Measurements from ENCODE around the gene ETS2.
"Not testable (repeated sequence)": the region's sequence is repeated elsewhere in the genome, so short reads cannot be mapped to it uniquely, and the experiment has no call there.

ETS2 gene

DNA sequence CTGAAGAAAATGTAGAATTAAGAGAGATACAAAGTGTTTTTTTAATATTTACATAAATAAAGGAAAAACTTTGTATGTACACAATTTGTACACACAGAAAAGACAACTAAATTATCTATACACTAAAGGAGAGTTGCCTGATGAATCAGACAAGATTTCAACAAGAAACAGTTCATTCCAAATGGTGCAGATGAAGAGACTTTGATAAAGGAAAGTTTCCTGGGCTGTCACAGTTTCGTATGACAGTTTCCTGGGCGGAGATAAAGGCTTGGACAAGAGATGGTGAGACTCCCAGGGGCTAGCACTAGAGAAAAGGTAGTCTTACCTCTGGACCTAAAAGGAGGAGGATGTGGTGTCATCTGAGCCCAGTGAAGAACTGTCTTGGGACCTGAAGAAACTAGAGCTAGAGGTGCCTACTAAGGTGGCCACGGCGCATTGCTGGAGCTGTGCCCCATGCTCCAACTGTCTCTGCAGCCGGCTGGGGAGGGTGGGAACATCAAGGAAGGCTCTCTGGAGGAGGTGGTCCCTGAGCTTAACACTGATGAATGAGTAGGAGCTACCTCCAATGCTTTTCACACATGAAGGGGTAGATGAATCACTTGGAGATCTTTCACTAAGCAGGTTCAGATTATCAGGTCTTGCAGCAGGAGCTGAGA, 32.2 kb downstream of the ETS2 start:
- DNase-seq (ENCODE audit: low read depth in 2 of 2) = no peak

DNA sequence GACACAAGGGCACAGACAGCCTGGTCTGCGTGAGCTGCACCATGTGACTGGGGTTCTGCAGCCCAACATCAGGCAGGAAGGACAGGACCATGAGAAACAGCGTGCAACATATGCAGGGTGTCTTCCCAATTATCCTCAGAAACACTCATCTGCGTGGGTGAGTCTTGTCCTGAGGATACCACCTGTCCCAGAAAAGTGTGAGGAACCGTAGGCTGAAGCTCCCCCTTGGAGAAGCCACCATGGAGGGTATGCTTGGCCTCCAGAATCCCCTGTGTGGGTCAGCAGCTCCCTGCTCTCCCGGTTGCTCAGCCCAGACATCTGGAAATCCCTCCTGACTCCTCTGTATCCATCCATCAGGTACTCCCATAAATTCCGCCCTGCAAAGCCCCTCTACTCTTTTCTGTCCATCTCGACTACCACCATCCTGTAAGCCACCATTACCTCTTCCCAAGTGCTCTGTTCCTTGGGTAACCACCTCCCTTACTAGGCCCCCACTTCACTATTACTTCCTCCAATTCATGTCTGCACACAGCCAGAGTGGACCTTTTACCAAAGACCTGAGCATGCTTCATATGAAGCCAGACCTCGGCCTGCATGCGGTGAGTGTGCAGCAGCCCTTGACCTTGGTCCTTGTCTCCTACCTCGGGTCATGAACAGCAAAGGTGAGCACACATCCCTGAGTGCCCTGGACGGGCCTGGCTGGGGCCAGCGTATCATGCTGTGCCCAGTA, 33.0 kb downstream of the ETS2 start:
- no peak for DNase-seq (ENCODE audit: low read depth in 2 of 2)

DNA sequence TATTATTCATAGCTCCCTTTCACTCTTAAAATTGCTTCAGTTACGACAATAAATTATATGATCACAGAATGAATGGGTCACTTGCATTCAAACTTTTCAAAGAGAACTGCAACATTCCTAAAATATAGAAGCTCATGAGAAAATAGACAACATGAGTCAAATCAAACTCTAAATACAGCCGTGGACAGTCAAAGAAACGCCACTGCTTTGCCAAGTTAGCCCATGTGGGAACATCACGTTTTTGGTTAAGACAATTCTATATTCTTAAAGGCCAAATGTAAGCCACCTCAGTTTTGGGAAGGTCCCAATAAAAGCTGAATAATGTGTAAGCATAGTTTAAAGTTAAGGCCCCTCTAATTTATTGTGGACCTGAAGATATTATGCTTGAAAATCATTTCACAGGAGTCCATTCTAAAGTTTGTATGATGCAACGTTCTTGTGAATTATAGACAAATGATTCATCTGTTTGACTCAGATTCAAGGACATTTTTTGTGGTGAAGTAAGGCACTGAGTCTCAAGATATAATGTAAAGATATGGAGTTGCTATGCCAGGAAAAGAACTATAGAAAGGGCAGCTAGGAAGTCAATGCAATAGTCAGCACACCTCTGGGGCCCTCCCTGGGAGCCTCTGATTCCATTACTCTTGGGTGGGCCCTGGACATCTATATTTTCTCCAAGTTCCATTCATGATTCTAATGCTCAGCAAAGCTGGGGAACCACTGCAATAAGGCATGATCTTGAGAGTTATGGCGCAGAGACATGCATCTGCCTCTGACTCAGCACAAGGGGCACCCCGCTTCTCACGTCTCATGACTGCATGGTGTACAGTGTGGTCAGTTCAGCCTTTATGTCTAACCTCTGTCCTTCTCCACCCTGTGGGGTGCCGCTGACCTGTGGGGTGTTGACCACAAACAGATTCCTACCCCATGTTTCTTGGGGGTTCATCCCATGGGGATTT, 33.9 kb downstream of the ETS2 start:
- DNase-seq (ENCODE audit: low read depth in 2 of 2) = peak; percentile 15 to 20

DNA sequence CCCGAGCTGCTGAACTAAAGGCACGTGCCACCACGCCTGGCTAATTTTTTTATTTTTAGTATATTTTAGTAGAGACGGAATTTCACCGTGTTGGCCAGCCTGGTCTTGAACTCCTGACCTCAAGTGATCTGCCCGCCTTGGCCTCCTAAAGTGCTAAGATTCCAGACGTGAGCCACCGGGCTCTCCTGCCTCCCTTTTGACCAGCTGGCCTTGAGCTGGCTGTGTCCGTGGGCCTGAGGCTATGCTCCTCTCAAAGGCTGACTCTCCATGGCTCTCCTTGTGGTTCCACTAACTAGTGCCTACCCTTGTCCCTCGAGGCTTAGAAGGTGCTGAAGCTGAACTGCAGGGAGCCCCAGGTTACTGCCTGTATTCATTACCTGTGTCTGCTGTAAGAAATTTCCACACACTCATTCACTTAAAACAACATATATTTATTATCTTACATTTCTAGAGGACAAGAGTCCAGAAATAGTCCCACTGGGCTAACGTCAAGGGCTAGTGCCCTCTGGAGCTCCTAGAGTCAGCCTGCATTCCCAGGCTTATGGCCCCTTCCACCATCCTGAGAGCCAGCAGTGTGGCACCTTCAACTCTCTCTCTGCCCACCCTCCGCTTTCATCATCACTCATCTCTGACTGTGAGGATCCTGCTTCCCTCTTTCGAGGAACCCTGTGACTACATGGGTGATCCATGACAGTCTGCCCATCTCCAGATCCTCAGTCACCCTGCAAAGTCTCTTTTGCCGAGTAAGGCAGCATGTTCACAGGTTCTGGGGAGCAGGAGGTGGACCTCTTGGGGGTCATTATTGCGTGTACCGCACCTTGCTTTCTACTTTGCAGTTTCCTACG, 34.9 kb downstream of the ETS2 start:
- no peak for DNase-seq (ENCODE audit: low read depth in 2 of 2)

DNA sequence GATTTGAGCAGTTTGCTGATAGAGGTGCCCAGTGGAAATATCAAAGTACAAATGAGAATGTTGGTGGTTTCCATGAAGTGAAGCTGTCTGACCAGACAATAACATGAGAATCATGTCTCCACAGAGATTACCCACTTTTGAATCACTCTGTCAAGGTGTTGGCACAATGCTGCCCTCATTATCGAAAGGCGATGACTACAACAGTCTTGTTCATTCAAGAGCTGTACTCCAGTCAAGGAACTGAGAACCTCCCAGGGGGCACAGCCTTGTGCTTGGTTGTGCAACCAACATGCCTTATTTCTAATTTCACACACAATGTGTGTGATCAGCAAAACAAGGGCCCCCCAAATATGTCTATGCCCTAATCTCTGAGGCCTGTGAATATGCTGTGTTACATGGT, 35.7 kb downstream of the ETS2 start:
- no peak for DNase-seq (ENCODE audit: low read depth in 2 of 2)

DNA sequence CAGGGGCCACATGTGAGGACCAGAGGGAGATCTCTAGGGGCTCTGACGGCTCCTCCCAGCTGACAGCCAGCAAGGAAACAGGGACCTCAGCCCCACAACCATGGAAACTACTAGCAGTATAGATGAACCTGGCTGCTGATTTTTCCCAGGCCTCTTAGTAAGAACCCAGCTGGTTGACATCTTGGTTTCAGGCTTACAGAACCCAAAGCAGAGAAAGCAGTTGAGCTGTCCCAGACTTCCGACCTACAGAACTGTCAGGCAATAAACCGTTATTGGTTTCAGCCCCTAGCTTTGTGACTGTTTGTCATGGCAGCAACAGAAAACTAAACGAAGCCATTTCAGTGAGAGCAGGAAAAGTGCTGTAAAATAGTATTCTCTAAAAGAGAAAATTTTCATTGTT, 36.4 kb downstream of the ETS2 start:
- DNase-seq (ENCODE audit: low read depth in 2 of 2) = no peak

DNA sequence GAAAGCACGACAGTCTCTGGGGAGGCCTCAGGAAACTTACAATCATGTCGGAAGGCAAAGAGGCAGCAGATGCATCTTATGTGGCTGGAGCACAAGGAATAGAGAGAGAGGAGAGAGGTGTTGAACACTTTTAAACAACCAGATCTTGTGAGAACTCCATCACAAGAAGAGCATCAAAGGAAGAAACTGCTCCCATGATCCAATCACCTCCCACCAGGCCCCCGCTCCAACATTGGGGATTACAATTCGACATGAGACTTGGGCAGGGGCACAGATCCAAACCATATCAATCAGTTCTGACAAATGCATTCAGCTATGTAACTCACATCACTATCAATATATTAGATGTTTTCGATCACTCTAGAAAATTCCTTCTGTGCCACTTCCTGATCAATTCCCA, 37.6 kb downstream of the ETS2 start:
- DNase-seq (ENCODE audit: low read depth in 2 of 2) = no peak

DNA sequence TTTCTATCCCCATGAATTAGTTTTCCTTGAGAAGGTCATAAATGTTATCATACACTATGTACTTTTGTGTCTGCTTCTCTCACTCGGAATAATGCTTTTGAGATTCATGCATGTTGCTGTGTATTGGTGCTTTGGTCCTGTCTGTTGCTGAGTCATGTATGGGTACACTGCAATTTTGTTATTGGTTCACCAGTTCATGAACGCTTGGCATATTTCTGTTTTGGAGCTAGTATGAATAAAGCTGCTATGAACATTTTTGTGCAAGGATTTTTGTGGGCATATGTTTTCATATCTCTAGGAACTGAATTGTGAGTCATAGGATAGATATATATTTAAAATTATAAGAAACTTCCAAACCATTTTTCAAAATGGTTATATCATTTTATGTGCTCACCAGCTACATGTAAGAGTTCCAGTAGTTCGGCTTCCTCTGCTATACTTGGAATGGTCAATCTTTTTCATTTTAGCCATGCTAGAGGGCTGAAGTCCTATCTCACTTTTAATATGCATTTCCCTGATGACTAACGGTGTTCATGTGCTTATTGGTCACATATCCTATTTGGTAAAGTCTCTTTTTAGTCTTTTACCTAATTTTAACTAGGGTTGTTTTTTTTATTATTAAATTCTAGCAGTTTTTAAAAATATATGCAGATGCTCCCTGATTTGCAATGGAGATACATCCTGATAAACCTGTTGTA, 38.2 kb downstream of the ETS2 start:
- DNase-seq (ENCODE audit: low read depth in 2 of 2) = no peak

DNA sequence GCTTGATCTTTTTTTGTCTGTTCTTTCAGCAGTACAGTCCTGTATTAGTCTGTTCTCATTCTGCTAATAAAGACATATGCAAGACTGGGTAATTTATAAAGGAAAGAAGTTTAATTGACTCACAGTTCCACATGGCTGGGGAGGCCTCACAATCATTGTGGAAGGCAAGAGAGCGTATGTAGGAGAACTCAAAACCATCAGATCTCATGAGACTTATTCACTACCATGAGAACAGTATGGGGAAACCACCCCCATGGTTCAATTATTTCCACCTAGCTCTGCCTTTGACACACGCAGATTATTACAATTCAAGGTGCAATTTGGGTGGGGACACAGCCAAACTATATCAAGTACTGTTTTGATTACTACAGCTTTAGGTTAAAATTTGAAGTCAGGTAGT, 39.6 kb downstream of the ETS2 start:
- DNase-seq (ENCODE audit: low read depth in 2 of 2) = not testable (repeated sequence)

DNA sequence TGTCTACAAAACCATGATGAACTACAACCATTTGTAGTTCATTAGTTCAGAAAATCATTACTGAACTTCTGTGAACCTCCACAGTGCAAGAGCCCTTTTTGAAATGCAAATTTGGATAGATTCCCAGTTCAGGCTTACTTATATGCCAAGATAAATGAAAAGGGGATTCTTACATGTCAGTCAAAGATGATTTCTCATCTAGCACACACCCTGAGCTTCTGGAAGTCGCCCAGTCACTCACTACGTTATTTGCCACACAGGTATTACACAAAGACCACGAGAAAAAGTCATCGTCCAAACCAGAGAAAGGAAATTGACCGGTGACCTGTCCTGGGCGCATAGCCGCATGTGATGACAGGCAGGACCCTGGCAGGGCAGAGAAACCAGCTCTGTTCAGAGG, 41.8 kb downstream of the ETS2 start:
- DNase-seq (ENCODE audit: low read depth in 2 of 2) = no peak

DNA sequence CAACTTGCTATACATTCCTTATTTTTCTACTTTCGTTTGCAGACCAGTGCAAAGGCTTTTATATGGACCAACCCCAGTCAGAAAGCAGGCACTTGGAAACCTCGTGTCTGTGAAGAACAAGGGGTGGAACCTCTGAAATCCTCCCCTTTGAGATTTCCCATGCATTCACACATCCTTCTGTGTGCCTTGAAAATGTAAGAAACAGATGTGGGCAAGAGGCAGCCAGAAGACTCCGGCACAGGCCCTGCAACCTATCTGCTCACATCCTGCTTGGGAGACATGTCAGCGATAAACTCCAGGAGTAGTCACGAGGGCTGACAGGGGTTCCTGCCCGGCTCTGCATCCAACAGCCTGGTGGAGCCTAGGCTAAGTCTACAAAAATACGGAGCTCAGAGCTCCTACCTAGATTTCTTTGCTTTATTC, 42.5 kb downstream of the ETS2 start:
- DNase-seq (ENCODE audit: low read depth in 2 of 2) = no peak

DNA sequence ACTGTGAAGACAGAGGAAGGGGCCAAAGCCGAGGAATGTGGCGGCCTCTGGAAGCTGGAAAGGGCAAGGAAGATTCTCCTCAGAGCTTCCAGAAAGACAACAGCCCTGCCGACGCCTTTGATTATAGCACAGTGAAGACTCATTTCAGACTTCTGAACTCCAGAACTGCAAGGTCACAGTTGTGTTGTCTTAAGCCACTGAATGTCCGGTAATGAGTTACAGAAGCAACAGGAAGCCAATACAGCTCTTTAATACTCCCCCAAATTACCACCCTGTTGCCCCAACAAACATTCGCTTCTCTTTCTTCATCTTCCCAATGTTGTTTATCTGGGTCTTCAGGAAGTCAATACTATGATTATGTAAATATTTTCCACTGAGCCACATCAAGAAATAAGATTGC, 44.0 kb downstream of the ETS2 start:
- DNase-seq (ENCODE audit: low read depth in 2 of 2) = no peak

DNA sequence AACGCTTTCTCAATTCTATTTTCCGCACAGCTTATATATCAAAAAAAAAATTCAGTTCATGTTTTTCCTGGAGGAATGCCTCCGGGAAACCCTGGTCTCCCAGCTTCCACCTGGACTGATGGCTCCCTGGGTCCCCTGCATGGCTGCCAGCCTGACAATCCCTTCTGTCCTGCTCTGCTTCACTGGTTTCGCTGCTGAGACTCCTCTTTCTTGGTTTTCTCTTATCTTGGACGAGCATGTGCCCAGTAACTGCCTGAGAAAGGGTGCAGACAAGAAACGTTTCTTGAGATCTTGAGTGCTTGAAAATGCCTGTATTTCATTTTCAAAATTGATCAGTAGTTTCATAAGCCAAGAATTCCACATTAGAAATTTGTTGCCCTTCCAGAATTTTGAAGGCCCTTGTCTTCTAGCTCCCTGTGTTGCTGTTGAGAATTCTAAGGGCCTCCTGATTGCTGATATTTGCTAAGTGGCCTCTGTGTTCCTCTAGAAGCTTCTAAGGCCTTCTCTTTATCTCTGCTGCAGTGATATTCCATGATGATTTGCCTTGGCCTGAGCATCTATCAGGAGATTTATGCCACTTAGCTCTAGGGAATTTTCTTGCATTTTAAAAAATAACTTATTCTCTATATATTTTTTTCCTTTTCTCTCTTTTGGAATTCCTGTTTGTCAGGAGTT, 44.7 kb downstream of the ETS2 start:
- DNase-seq (ENCODE audit: low read depth in 2 of 2) = no peak

DNA sequence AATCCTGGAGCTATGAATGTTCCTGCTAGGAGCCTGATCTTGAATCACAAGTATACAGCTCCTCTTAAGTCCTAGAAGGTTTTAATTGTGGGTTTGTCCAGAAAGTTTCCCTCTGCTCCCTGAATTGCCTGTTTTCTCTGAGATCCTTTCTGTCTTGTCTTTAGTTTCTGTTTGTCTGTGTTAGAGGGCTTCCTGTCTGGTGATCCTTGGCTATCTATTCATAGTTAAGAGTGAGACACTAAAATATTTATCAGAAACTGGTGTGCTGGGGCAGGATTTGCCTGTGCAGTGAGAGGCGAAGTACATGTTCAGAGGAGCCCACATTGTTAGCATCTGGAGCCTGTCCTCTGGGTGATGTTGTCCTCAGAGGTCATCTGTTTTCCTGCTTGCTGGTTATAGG, 45.4 kb downstream of the ETS2 start:
- no peak for DNase-seq (ENCODE audit: low read depth in 2 of 2)

DNA sequence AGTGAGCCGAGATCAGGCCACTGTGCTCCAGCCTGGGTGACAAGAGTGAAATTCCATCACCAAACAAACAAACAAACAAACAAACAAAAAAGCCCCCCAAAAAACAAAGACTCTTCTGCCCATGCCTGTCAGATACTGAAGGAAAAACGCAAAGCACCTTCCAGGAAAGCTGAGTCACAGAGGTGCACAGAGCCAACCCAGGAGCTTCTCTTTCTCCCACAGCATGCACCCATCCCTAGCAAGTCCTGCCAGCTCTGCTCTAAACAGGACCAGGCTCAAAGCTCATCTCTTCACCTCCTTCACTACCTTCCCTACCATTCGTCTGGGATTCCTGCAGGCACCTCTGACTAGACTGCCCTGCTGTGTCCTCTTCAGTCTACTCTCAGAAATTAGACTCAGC, 46.5 kb downstream of the ETS2 start:
- DNase-seq (ENCODE audit: low read depth in 2 of 2) = no peak

DNA sequence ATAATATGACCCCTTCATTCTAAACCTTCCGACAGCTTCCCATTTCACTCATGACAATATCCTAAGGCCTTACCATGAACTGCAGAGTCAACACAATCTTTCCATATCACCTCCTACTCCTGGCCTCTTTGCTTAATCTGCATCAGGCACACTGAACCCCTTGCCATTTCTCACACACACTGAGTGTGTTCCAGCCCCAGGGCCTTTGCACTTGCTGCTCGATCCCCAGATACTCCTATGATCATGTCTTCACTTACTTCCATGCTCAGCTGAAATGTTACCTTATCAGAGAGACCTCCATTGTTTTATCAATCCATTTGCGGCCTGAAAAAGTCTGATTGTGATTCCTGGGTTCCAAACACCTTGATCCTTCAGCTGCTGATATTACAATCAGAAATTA, 47.0 kb downstream of the ETS2 start:
- DNase-seq (ENCODE audit: low read depth in 2 of 2) = no peak

DNA sequence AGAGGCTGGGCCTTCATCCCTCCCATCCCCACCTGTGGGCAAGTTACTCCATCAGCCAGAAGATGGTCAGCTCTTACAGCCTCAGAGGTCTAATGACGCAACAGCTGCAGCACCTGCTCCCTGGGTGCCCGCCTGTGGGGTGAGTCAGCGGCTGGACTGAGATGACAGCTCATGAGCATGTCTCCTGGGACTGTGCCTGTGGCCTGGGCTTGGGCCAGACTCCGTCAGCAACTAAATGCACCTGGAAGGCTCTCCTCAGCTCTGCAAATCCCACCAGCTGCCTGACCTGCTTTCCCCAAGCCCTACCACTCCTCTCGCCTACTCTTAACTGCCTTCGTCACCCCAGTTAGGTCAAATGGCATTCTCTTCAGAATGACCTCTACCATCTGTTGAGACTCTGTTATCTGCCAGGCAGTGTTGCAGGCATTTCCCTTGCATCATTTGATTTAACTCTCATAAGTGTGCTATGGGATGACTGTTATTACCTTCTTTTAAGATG, 47.7 kb downstream of the ETS2 start:
- DNase-seq (ENCODE audit: low read depth in 2 of 2) = no peak

DNA sequence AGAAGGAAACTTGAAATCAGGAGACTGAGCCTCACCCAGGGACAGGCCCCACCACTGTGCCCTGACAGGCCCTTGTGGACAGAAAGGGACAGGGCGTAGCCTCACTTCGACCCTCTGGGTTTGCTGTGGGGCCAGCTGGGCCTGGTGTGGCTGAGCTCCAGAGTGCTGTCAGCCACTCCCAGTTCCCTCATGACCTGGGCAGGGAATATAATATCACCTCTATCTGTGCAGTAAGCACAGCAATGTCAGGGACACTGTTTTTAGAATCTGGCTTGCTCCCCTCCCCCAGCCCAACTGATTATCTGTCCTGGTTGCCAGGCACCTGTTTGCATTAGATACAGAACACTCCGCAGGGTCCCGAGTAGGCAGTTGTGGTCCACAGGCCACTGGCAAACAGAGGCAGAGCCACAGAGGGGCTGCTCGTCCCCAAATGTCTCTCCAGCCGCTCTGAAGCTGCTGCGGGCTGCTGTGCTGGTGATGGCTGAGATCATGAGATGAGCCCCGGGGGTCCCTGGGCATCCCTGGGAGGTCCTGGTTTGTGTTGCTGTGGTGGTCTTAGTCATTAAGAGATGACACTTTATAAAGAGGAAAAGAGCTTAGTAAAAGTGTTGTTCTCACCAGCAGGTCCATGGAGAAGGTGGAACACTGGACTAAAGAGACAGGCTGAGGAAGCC, 51.6 kb downstream of the ETS2 start:
- no peak for DNase-seq (ENCODE audit: low read depth in 2 of 2)

DNA sequence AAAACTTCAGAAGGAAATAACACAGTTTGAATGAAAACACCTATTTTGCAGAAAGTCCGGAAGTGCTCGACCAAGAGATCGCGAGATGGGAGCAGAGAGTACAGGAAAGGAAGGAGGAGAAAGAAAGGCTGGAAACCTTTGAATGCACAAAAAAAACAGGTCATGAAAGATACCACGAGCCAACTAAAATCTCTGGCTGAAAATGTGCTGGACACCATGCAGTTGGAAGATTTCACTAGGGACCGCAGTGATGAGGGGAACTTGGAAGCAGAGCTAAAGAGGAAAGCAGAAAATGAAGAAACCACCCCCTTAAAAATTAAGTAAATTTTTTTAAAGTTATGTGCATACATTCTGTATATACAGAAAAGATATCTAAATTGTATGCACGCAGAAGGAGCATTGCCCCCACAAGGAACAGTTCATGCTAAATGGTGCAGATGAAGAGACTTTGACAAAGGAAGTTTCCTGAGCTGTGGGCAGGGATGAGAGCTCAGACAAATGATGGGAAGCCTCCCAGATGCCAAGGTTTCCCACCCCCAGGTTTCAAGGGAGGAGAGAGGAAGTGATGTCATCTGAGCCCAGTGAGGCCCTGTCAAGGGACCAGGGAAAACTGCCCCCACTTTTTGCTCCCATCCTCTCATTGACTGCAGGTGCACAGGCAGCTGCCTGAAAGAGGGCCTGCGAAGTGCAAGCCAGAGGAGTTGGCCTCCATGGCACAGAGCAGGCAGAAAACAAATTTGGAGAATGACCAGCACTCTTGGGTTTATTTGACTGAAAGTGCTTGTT, 52.5 kb downstream of the ETS2 start:
- no peak for DNase-seq (ENCODE audit: low read depth in 2 of 2)

All from stimulated activated CD4-positive, alpha-beta T cell treated with anti-CD3 and anti-CD28 coated beads, Interleukin-4, amount 100 ng/mL, for 48 hours (primary cell).